Caco-2 (cell line): ENCODE measurements around the gene MYL2. TPM values are rescaled to one million over a fixed set of nuclear protein-coding genes. Genes with fewer than 3 reads are reported as not detected.
"Not testable (repeated sequence)": the region's sequence is repeated elsewhere in the genome, so short reads cannot be mapped to it uniquely, and the experiment has no call there.

Source experiments
- BruUV-seq: library from RNA; stranded (reverse); fragments of 400-500 nt; replicated peaks from 2 replicates; lab custom pipeline; 2021; lab: Mats Ljungman, UMichigan
- CTCF ChIA-PET: fragments of 300-600 bp; sonication (Branson Sonifier 250); formaldehyde crosslinking; loops from one replicate; lab custom pipeline; 2022; ENCODE audit warnings: antibody characterized with exemption; lab: Charles Lee
- POLR2A ChIA-PET: fragments of 300-600 bp; sonication (Branson Sonifier 250); formaldehyde crosslinking; loops from one replicate; lab custom pipeline; 2022; ENCODE audit warnings: antibody characterized with exemption; lab: Charles Lee
- DNase-seq, 2 experiments: peaks; one replicate each; pipeline versions ENCODE4 v3.0.0 to v3.0.0-alpha.2; 2020 to 2022
- H3K27me3 ChIP-seq: replicated peaks from 2 replicates; pipeline ENCODE4 v1.6.0; 2011; ENCODE audit warnings: low read length; ENCODE audit not compliant: control insufficient read depth, insufficient read depth
- H3K36me3 ChIP-seq: 2 replicates; pipeline ENCODE4 v1.5.1; 2011; ENCODE audit warnings: low read length; ENCODE audit not compliant: control insufficient read depth, insufficient read depth
- H3K4me1 ChIP-seq: fragments of 250-450 bp; sonication (Bioruptor Pico); 2 replicates; pipeline ENCODE4 v1.5.1; 2020; ENCODE audit warnings: mild to moderate bottlenecking
- H3K4me3 ChIP-seq: 2 replicates; pipeline ENCODE4 v1.5.1; 2011; ENCODE audit warnings: low read depth, mild to moderate bottlenecking, control low read depth, low read length
- H3K9me3 ChIP-seq: fragments of 250-450 bp; sonication (Bioruptor Pico); 2 replicates; pipeline ENCODE4 v1.5.1; 2020; ENCODE audit warnings: mild to moderate bottlenecking, moderate library complexity
- H3K27ac Mint-ChIP-seq: one replicate; pipeline ENCODE4 v1.8.0; 2022; ENCODE audit warnings: mixed read lengths; ENCODE audit not compliant: unreplicated experiment
- H3K27me3 Mint-ChIP-seq: one replicate; pipeline ENCODE4 v1.8.0; 2022; ENCODE audit warnings: mixed read lengths; ENCODE audit not compliant: insufficient read depth, unreplicated experiment
- H3K36me3 Mint-ChIP-seq: one replicate; pipeline ENCODE4 v1.8.0; 2022; ENCODE audit warnings: mild to moderate bottlenecking, mixed read lengths; ENCODE audit not compliant: insufficient read depth, unreplicated experiment
- H3K4me1 Mint-ChIP-seq: one replicate; pipeline ENCODE4 v1.8.0; 2022; ENCODE audit warnings: low read depth, mixed read lengths; ENCODE audit not compliant: unreplicated experiment
- H3K4me3 Mint-ChIP-seq: one replicate; pipeline ENCODE4 v1.8.0; 2022; ENCODE audit warnings: mild to moderate bottlenecking, moderate library complexity, mixed read lengths; ENCODE audit not compliant: unreplicated experiment
- H3K9me3 Mint-ChIP-seq: one replicate; pipeline ENCODE4 v1.8.0; 2022; ENCODE audit warnings: mixed read lengths; ENCODE audit not compliant: unreplicated experiment
- CTCF ChIP-seq, 2 experiments: fragments of 200-600 bp in 1 of 2; IDR thresholded peaks; 1 replicate in 1 of 2; 2 replicates in 1 of 2; pipeline versions ENCODE4 v1.5.1 to v1.8.0; 2011 to 2022; ENCODE audit warnings: antibody characterized with exemption in 1 of 2, control low read depth in 1 of 2, inconsistent platforms in 1 of 2, low read depth in 1 of 2, low read length in 1 of 2, mild to moderate bottlenecking in 1 of 2, moderate library complexity in 1 of 2; ENCODE audit not compliant: insufficient read depth in 1 of 2, severe bottlenecking in 1 of 2, unreplicated experiment in 1 of 2
- intact Hi-C: fragments of 100-400 bp; cut with micrococcal nuclease; formaldehyde crosslinking; loops from one replicate; pipeline ENCODE4 v1.10.0; 2022; ENCODE audit not compliant: unreplicated experiment
- total RNA-seq: library from RNA; stranded (reverse); gene quantifications from 2 replicates; pipeline ENCODE4 v1.2.3, GENCODE V29; 2022

The MYL2 gene
- total RNA-seq, 1 experiment from 2014 or later = not detected

GRCh38 chr12:110960795-110961194 is 40.4 kb upstream of the MYL2 start:
- no TSS peak for BruUV-seq
- H3K36me3 Mint-ChIP-seq = no peaks in the 10 kb centered on the region
- intact Hi-C loops = no loop called here
- no peak for TF ChIP-seq CTCF (IDR thresholded peaks at IDR 0.05; ENCODE audit: insufficient read depth in 1 of 2, low read depth in 1 of 2, low read length in 1 of 2, severe bottlenecking in 1 of 2, unreplicated experiment in 1 of 2)
- Histone ChIP-seq H3K27me3 (no peaks in the 10 kb centered on the region), H3K9me3 (no peaks in the 10 kb centered on the region), H3K4me3 (no peak overlapping the region), H3K36me3 (no peaks in the 10 kb centered on the region), H3K4me1 (no peaks in the 10 kb centered on the region)
- H3K4me1 Mint-ChIP-seq = no peaks in the 10 kb centered on the region
- ChIA-PET POLR2A (no interaction called here), CTCF (no interaction called here)
- no peak overlapping the region for H3K27ac Mint-ChIP-seq
- peaks cover 10% of the 10 kb centered on the region for H3K27me3 Mint-ChIP-seq
- no peak overlapping the region for H3K4me3 Mint-ChIP-seq
- H3K9me3 Mint-ChIP-seq = no peaks in the 10 kb centered on the region
- no peak for DNase-seq

GRCh38 chr12:110957652-110958051 is 37.3 kb upstream of the MYL2 start:
- Histone ChIP-seq H3K36me3 (no peaks in the 10 kb centered on the region), H3K9me3 (no peaks in the 10 kb centered on the region), H3K27me3 (no peaks in the 10 kb centered on the region), H3K4me1 (no peaks in the 10 kb centered on the region), H3K4me3 (no peak overlapping the region)
- no TSS peak for BruUV-seq
- ChIA-PET CTCF (interaction anchor here (0.5 kb wide), 1 partner anchor 409 kb away, joined by 3 read pairs; no protein-coding TSS in a partner anchor), POLR2A (no interaction called here)
- no peak overlapping the region for H3K4me3 Mint-ChIP-seq
- TF ChIP-seq CTCF (IDR thresholded peaks at IDR 0.05; ENCODE audit: insufficient read depth in 1 of 2, low read depth in 1 of 2, low read length in 1 of 2, severe bottlenecking in 1 of 2, unreplicated experiment in 1 of 2) = no peak
- no peaks in the 10 kb centered on the region for H3K36me3 Mint-ChIP-seq
- no peaks in the 10 kb centered on the region for H3K9me3 Mint-ChIP-seq
- peaks cover 7% of the 10 kb centered on the region for H3K27me3 Mint-ChIP-seq
- no peaks in the 10 kb centered on the region for H3K4me1 Mint-ChIP-seq
- no peak overlapping the region for H3K27ac Mint-ChIP-seq
- intact Hi-C loops = no loop called here
- DNase-seq = no peak

- no TSS peak for BruUV-seq
- Histone ChIP-seq H3K4me3 (no peak overlapping the region), H3K27me3 (no peaks in the 10 kb centered on the region), H3K4me1 (no peaks in the 10 kb centered on the region), H3K36me3 (no peaks in the 10 kb centered on the region), H3K9me3 (no peaks in the 10 kb centered on the region)
- POLR2A ChIA-PET = no interaction called here
- no peaks in the 10 kb centered on the region for H3K9me3 Mint-ChIP-seq
- DNase-seq = no peak
- H3K4me1 Mint-ChIP-seq = no peaks in the 10 kb centered on the region
- no peak for TF ChIP-seq CTCF (IDR thresholded peaks at IDR 0.05; ENCODE audit: insufficient read depth in 1 of 2, low read depth in 1 of 2, low read length in 1 of 2, severe bottlenecking in 1 of 2, unreplicated experiment in 1 of 2)
- no peaks in the 10 kb centered on the region for H3K36me3 Mint-ChIP-seq
- H3K27me3 Mint-ChIP-seq = peaks cover 4% of the 10 kb centered on the region
- CTCF ChIA-PET = interaction anchor here (0.5 kb wide), 1 partner anchor 410 kb away, joined by 3 read pairs; no protein-coding TSS in a partner anchor
- no peak overlapping the region for H3K4me3 Mint-ChIP-seq
- intact Hi-C loops = no loop called here
- no peak overlapping the region for H3K27ac Mint-ChIP-seq
Observed at GRCh38 chr12:110957159-110957558, 36.8 kb upstream of the MYL2 start.

GRCh38 chr12:110950867-110951266 is 30.5 kb upstream of the MYL2 start:
- H3K27ac Mint-ChIP-seq, BruUV-seq, H3K4me3 ChIP-seq, H3K4me1 Mint-ChIP-seq, H3K27me3 ChIP-seq, H3K4me3 Mint-ChIP-seq, DNase-seq, CTCF ChIA-PET, POLR2A ChIA-PET, H3K36me3 Mint-ChIP-seq, H3K27me3 Mint-ChIP-seq, intact Hi-C loops, H3K36me3 ChIP-seq: not testable (repeated sequence)
- peaks cover 22% of the 10 kb centered on the region for H3K9me3 Mint-ChIP-seq
- Histone ChIP-seq H3K9me3 (peaks cover 17% of the 10 kb centered on the region), H3K4me1 (peaks cover 11% of the 10 kb centered on the region; the same call in 1 of the 2 replicates)

GRCh38 chr12:110950466-110950865 is 30.1 kb upstream of the MYL2 start:
- BruUV-seq, H3K4me3 ChIP-seq, H3K36me3 Mint-ChIP-seq, H3K27me3 ChIP-seq, H3K4me1 Mint-ChIP-seq, H3K4me3 Mint-ChIP-seq, H3K36me3 ChIP-seq, H3K27ac Mint-ChIP-seq, intact Hi-C loops, POLR2A ChIA-PET, DNase-seq, CTCF ChIA-PET, H3K27me3 Mint-ChIP-seq: not testable (repeated sequence)
- H3K9me3 Mint-ChIP-seq = peaks cover 22% of the 10 kb centered on the region
- Histone ChIP-seq H3K4me1 (peaks cover 11% of the 10 kb centered on the region; the same call in 1 of the 2 replicates), H3K9me3 (peaks cover 21% of the 10 kb centered on the region)
